ENCODE results near the gene CDC42SE2.

GRCh38 chr5:131286400-131286715, 22.5 kb downstream of the CDC42SE2 start:
- no peak for TF ChIP-seq CTCF (IDR thresholded peaks at IDR 0.05)
- TF ChIP-seq POLR2A (IDR thresholded peaks at IDR 0.05), result no peak
